Hepatocyte (in vitro differentiated cells): Measurements from ENCODE around the gene TIMP4. TPM values are rescaled to one million over a fixed set of nuclear protein-coding genes. Genes with fewer than 3 reads are reported as not detected.

Experiments
- DNase-seq: peaks from one replicate; pipeline ENCODE4 v3.0.0-alpha.2; 2016; ENCODE audit warnings: low spot score
- H2AFZ ChIP-seq: fragments of 200-600 bp; sonication (generic); 2 replicates; pipeline ENCODE4 v1.6.0; 2016; ENCODE audit warnings: antibody characterized with exemption, mild to moderate bottlenecking
- H3K27ac ChIP-seq: fragments of 200-600 bp; sonication (generic); 2 replicates; pipeline ENCODE4 v1.5.1; 2016; ENCODE audit warnings: mild to moderate bottlenecking
- H3K27me3 ChIP-seq: fragments of 200-600 bp; sonication (generic); 2 replicates; pipeline ENCODE4 v1.6.1; 2016
- H3K36me3 ChIP-seq: fragments of 200-600 bp; sonication (generic); replicated peaks from 2 replicates; pipeline ENCODE4 v1.5.1; 2016; ENCODE audit warnings: low read depth; ENCODE audit not compliant: insufficient read depth
- H3K4me1 ChIP-seq: fragments of 200-600 bp; sonication (generic); 2 replicates; pipeline ENCODE4 v1.5.1; 2016; ENCODE audit warnings: mild to moderate bottlenecking, moderate library complexity; ENCODE audit not compliant: insufficient read depth
- H3K4me2 ChIP-seq: fragments of 200-600 bp; sonication (generic); 2 replicates; pipeline ENCODE4 v1.6.0; 2016
- H3K4me3 ChIP-seq: fragments of 200-600 bp; sonication (generic); 2 replicates; pipeline ENCODE4 v1.5.1; 2016; ENCODE audit warnings: mild to moderate bottlenecking
- H3K79me2 ChIP-seq: fragments of 200-600 bp; sonication (generic); 2 replicates; pipeline ENCODE4 v1.6.0; 2017; ENCODE audit warnings: mild to moderate bottlenecking
- H3K9me2 ChIP-seq: fragments of 200-600 bp; sonication (generic); replicated peaks from 2 replicates; pipeline ENCODE4 v1.6.0; 2017; ENCODE audit warnings: mild to moderate bottlenecking; ENCODE audit not compliant: insufficient read depth
- H3K9me3 ChIP-seq: fragments of 200-600 bp; sonication (generic); 2 replicates; pipeline ENCODE4 v1.5.1; 2016; ENCODE audit warnings: low read depth, mild to moderate bottlenecking
- H4K20me1 ChIP-seq: fragments of 200-600 bp; sonication (generic); 2 replicates; pipeline ENCODE4 v1.6.0; 2016; ENCODE audit warnings: mild to moderate bottlenecking; ENCODE audit not compliant: insufficient read depth, poor library complexity, severe bottlenecking
- CTCF ChIP-seq: fragments of 200-600 bp; sonication (generic); IDR thresholded peaks from 2 replicates; pipeline ENCODE4 v1.5.1; 2016; ENCODE audit warnings: antibody characterized with exemption, mild to moderate bottlenecking; ENCODE audit not compliant: poor library complexity
- EZH2 ChIP-seq: fragments of 200-600 bp; sonication (generic); IDR thresholded peaks from 2 replicates; pipeline ENCODE4 v1.6.1; 2016; ENCODE audit warnings: antibody characterized with exemption, mild to moderate bottlenecking, borderline replicate concordance
- EZH2phosphoT487 ChIP-seq: fragments of 200-600 bp; sonication (generic); IDR thresholded peaks from one replicate; pipeline ENCODE4 v1.6.1; 2018; ENCODE audit warnings: antibody characterized with exemption, mild to moderate bottlenecking, low read depth, moderate library complexity; ENCODE audit not compliant: unreplicated experiment, severe bottlenecking
- WGBS: methylation state at CpG from one replicate; pipeline ENCODE4 v1.1.6; 2016; ENCODE audit warnings: low lambda C conversion rate; ENCODE audit errors: missing lambda C conversion rate; 5-methylcytosine and 5-hydroxymethylcytosine counted together
- polyA plus RNA-seq: library from polyadenylated mRNA; unstranded; fragments of >200 nt; fragmentation: Nextera tagmentation; extraction: Ambion mirVana; gene quantifications from 2 replicates; pipeline ENCODE4 v1.2.1, GENCODE V29; 2016
- total RNA-seq: library from RNA; depleted of rRNA; stranded (reverse); fragments of >200 nt; gene quantifications from 2 replicates; pipeline ENCODE4 v1.2.3, GENCODE V29; 2014

TIMP4 gene
- total and polyA plus RNA-seq, 2 experiments from 2014 or later, result 4.7 TPM

- H3K27me3 ChIP-seq, result peaks cover 5% of the 10 kb centered on the region
- H3K4me1 ChIP-seq, result no peaks in the 10 kb centered on the region
- H3K9me3 ChIP-seq, result no peaks in the 10 kb centered on the region
- no peaks in the 10 kb centered on the region for H3K9me2 ChIP-seq
- H3K79me2 ChIP-seq, result no peaks in the 10 kb centered on the region
- H4K20me1 ChIP-seq, result no peaks in the 10 kb centered on the region
- no peak overlapping the region for H3K27ac ChIP-seq
- DNase-seq, result no peak
- H3K36me3 ChIP-seq, result no peaks in the 10 kb centered on the region
- TF ChIP-seq EZH2, result no peak
- no peak for TF ChIP-seq CTCF
- TF ChIP-seq EZH2phosphoT487, result no peak
- no peak overlapping the region for H2AFZ ChIP-seq
- WGBS, result 86% methylated on average over 3 of the region's 3 CpGs
- H3K4me3 ChIP-seq, result no peak overlapping the region
- H3K4me2 ChIP-seq, result no peak overlapping the region
Measured at GRCh38 chr3:12131351-12132090, 27.2 kb downstream of the TIMP4 start.

- no peak overlapping the region for H3K27ac ChIP-seq
- H3K4me3 ChIP-seq, result no peak overlapping the region
- H3K36me3 ChIP-seq, result no peaks in the 10 kb centered on the region
- DNase-seq, result no peak
- H4K20me1 ChIP-seq, result no peaks in the 10 kb centered on the region
- no peaks in the 10 kb centered on the region for H3K4me1 ChIP-seq
- no peaks in the 10 kb centered on the region for H3K9me2 ChIP-seq
- 100% methylated on average over 1 of the region's 1 CpG for WGBS
- H3K79me2 ChIP-seq, result no peaks in the 10 kb centered on the region
- H3K4me2 ChIP-seq, result no peak overlapping the region
- no peaks in the 10 kb centered on the region for H3K9me3 ChIP-seq
- peaks cover 5% of the 10 kb centered on the region for H3K27me3 ChIP-seq
- TF ChIP-seq CTCF, result no peak
- no peak for TF ChIP-seq EZH2phosphoT487
- TF ChIP-seq EZH2, result no peak
- no peak overlapping the region for H2AFZ ChIP-seq
Measured at GRCh38 chr3:12127391-12127790, 31.3 kb downstream of the TIMP4 start.

- Histone ChIP-seq H3K27ac (no peak overlapping the region), H3K4me3 (no peak overlapping the region), H3K9me2 (no peaks in the 10 kb centered on the region), H2AFZ (no peak overlapping the region), H3K79me2 (no peaks in the 10 kb centered on the region), H3K9me3 (no peaks in the 10 kb centered on the region), H3K4me2 (no peak overlapping the region), H3K4me1 (no peaks in the 10 kb centered on the region), H3K36me3 (no peaks in the 10 kb centered on the region), H4K20me1 (no peaks in the 10 kb centered on the region), H3K27me3 (peaks cover 1% of the 10 kb centered on the region)
- TF ChIP-seq EZH2phosphoT487 (no peak), CTCF (no peak), EZH2 (no peak)
- WGBS, result 100% methylated on average over 1 of the region's 1 CpG
- no peak for DNase-seq
Measured at GRCh38 chr3:12125772-12126171, 32.9 kb downstream of the TIMP4 start.
